ENCODE data around the gene MATCAP1. TPM values are rescaled to one million over a fixed set of nuclear protein-coding genes. Genes with fewer than 3 reads are reported as not detected.

MATCAP1 gene
- total and polyA plus RNA-seq, 2 of the 13 experiments (the other 11 are each of a cell fraction or from before 2014, with no cell fraction given): 11.2 to 24.5 TPM

DNA sequence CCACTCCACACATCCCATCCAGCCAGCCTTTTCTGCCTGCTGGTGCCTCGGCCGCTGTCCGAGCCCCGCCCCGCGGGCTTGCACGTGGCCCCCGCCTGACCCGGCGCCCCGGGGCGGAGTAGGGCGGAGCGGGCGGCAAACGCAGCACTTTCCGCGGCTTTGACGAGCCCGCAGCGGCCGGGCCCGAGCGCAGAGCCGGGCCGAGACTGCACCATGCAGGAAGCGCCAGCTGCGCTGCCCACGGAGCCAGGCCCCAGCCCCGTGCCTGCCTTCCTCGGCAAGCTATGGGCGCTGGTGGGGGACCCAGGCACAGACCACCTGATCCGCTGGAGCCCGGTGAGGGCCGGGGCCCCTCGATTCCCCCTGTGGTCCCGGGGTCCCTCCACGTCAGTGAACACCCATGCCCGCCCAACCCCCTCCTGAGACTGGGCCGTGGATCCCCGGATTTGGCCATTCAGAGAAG lies 19.1 kb downstream of the MATCAP1 start, which contains the start of gene HSF4 (continued):
- TF ChIP-seq TSC22D2 (CRISPR knock-in tag; IDR thresholded peaks at IDR 0.05; ENCODE audit: borderline replicate concordance) (peak; percentile 89; the same call in 1 of the 2 replicates), ZSCAN21 (CRISPR knock-in tag; IDR thresholded peaks at IDR 0.05; ENCODE audit: borderline replicate concordance) (peak; percentile 98), MEF2D (CRISPR knock-in tag; IDR thresholded peaks at IDR 0.05) (no peak), ZNF225 (CRISPR knock-in tag; IDR thresholded peaks at IDR 0.05) (no peak), NFE2L2 (IDR thresholded peaks at IDR 0.05; ENCODE audit: low read length) (no peak), ZBTB20 (CRISPR knock-in tag; IDR thresholded peaks at IDR 0.05; ENCODE audit: borderline replicate concordance, low read depth) (no peak), ZNF331 (CRISPR knock-in tag; IDR thresholded peaks at IDR 0.05) (peak; percentile 95), PREB (CRISPR knock-in tag; IDR thresholded peaks at IDR 0.05) (0 out of 2 replicates have a peak, but pooled peaks have one; percentile 57), SALL2 (CRISPR knock-in tag; IDR thresholded peaks at IDR 0.05) (peak; percentile 78; the same call in 1 of the 2 replicates), NR2F6 (IDR thresholded peaks at IDR 0.05) (peak; percentile 45; the same call in 1 of the 2 replicates), NR2F6 (CRISPR knock-in tag; IDR thresholded peaks at IDR 0.05) (peak; percentile 92), ZFYVE20 (CRISPR knock-in tag; IDR thresholded peaks at IDR 0.05; ENCODE audit: borderline replicate concordance, low read depth) (0 out of 2 replicates have a peak, but pooled peaks have one; percentile 51), ZNF142 (CRISPR knock-in tag; IDR thresholded peaks at IDR 0.05) (peak; percentile 92)
- TF ChIP-seq, protein P1, sequence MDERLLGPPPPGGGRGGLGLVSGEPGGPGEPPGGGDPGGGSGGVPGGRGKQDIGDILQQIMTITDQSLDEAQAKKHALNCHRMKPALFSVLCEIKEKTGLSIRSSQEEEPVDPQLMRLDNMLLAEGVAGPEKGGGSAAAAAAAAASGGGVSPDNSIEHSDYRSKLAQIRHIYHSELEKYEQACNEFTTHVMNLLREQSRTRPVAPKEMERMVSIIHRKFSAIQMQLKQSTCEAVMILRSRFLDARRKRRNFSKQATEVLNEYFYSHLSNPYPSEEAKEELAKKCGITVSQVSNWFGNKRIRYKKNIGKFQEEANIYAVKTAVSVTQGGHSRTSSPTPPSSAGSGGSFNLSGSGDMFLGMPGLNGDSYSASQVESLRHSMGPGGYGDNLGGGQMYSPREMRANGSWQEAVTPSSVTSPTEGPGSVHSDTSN (CRISPR knock-in tag; IDR thresholded peaks at IDR 0.05): no peak
- TF ChIP-seq, protein P2, sequence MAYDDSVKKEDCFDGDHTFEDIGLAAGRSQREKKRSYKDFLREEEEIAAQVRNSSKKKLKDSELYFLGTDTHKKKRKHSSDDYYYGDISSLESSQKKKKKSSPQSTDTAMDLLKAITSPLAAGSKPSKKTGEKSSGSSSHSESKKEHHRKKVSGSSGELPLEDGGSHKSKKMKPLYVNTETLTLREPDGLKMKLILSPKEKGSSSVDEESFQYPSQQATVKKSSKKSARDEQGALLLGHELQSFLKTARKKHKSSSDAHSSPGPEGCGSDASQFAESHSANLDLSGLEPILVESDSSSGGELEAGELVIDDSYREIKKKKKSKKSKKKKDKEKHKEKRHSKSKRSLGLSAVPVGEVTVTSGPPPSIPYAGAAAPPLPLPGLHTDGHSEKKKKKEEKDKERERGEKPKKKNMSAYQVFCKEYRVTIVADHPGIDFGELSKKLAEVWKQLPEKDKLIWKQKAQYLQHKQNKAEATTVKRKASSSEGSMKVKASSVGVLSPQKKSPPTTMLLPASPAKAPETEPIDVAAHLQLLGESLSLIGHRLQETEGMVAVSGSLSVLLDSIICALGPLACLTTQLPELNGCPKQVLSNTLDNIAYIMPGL (CRISPR knock-in tag; IDR thresholded peaks at IDR 0.05; ENCODE audit: borderline replicate concordance in 1 of 2, low read depth in 1 of 2): peak; percentile 68 to 74; a peak in 3 of 4 replicates
- TF ChIP-seq, protein P3, sequence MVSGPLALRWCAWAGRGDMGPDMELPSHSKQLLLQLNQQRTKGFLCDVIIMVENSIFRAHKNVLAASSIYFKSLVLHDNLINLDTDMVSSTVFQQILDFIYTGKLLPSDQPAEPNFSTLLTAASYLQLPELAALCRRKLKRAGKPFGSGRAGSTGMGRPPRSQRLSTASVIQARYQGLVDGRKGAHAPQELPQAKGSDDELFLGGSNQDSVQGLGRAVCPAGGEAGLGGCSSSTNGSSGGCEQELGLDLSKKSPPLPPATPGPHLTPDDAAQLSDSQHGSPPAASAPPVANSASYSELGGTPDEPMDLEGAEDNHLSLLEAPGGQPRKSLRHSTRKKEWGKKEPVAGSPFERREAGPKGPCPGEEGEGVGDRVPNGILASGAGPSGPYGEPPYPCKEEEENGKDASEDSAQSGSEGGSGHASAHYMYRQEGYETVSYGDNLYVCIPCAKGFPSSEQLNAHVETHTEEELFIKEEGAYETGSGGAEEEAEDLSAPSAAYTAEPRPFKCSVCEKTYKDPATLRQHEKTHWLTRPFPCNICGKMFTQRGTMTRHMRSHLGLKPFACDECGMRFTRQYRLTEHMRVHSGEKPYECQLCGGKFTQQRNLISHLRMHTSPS (CRISPR knock-in tag; IDR thresholded peaks at IDR 0.05; ENCODE audit: low read depth): no peak

Data from HepG2 (cell line).